IMR-90 (cell line): Measurements from ENCODE around the gene CRYBB2. TPM values are rescaled to one million over a fixed set of nuclear protein-coding genes. Genes with fewer than 3 reads are reported as not detected.

Experiments used
- ATAC-seq: fragments of 200-7000 bp; cut with Tn5 transposase; 2 replicates; pipeline ENCODE4 v1.9.1; 2020; ENCODE audit warnings: low read depth, mild to moderate bottlenecking, moderate library complexity
- BruUV-seq: library from RNA; stranded (reverse); fragments of 400-500 nt; replicated peaks from 2 replicates; lab custom pipeline; 2021; lab: Mats Ljungman, UMichigan
- CTCF ChIA-PET: fragments of 300-600 bp; formaldehyde crosslinking; extraction: SDS; loops from one replicate; lab custom pipeline; 2021; ENCODE audit warnings: antibody characterized with exemption; lab: Yijun Ruan, JAX
- POLR2A ChIA-PET: fragments of 300-600 bp; sonication (Branson Sonifier 250); formaldehyde crosslinking; loops from one replicate; lab custom pipeline; 2022; ENCODE audit warnings: antibody characterized with exemption; ENCODE audit not compliant: unreplicated experiment; lab: Charles Lee
- DNase-seq: peaks from one replicate; pipeline ENCODE4 v3.0.0; 2013
- H2AFZ ChIP-seq: replicated peaks from 2 replicates; pipeline ENCODE3; 2013; ENCODE audit warnings: low read length, mild to moderate bottlenecking; ENCODE audit not compliant: poor library complexity
- H2AK5ac ChIP-seq: 2 replicates; pipeline ENCODE4 v1.6.1; 2013; ENCODE audit warnings: low read depth, low read length, inconsistent platforms
- H2AK9ac ChIP-seq: replicated peaks from 2 replicates; pipeline ENCODE3; 2013; ENCODE audit warnings: mild to moderate bottlenecking, low read depth, low read length, moderate library complexity; ENCODE audit not compliant: poor library complexity
- H2BK120ac ChIP-seq: 2 replicates; pipeline ENCODE4 v1.6.1; 2013; ENCODE audit warnings: low read depth, low read length, inconsistent platforms
- H2BK15ac ChIP-seq: 3 replicates; pipeline ENCODE4 v1.6.1; 2013; ENCODE audit warnings: low read depth, low read length, inconsistent platforms
- H2BK20ac ChIP-seq: 2 replicates; pipeline ENCODE4 v1.6.1; 2013; ENCODE audit warnings: low read depth, mild to moderate bottlenecking, inconsistent platforms, low read length, moderate library complexity
- H2BK5ac ChIP-seq: 2 replicates; pipeline ENCODE4 v1.6.1; 2013; ENCODE audit warnings: mild to moderate bottlenecking, low read depth, low read length, inconsistent platforms; ENCODE audit not compliant: poor library complexity, severe bottlenecking
- H3K14ac ChIP-seq: replicated peaks from 2 replicates; pipeline ENCODE4 v1.6.1; 2013; ENCODE audit warnings: low read depth, low read length, inconsistent platforms
- H3K18ac ChIP-seq: 2 replicates; pipeline ENCODE4 v1.6.1; 2013; ENCODE audit warnings: low read depth, low read length, control low read depth
- H3K23ac ChIP-seq: 2 replicates; pipeline ENCODE4 v1.6.1; 2013; ENCODE audit warnings: low read depth, low read length, inconsistent platforms
- H3K27ac ChIP-seq: 2 replicates; pipeline ENCODE4 v1.5.1; 2013; ENCODE audit warnings: mild to moderate bottlenecking, control low read depth, low read length; ENCODE audit not compliant: insufficient read depth
- H3K27me3 ChIP-seq: 2 replicates; pipeline ENCODE4 v1.6.1; 2013; ENCODE audit warnings: low read length; ENCODE audit not compliant: control insufficient read depth, insufficient read depth
- H3K36me3 ChIP-seq: 2 replicates; pipeline ENCODE4 v1.6.1; 2013; ENCODE audit warnings: low read length, mixed read lengths; ENCODE audit not compliant: control insufficient read depth, insufficient read depth
- H3K4ac ChIP-seq: 2 replicates; pipeline ENCODE4 v1.6.1; 2013; ENCODE audit warnings: low read depth, low read length, inconsistent platforms
- H3K4me1 ChIP-seq: 2 replicates; pipeline ENCODE4 v1.6.1; 2013; ENCODE audit warnings: low read length, mixed read lengths; ENCODE audit not compliant: control insufficient read depth, insufficient read depth
- H3K4me2 ChIP-seq: 2 replicates; pipeline ENCODE4 v1.6.1; 2013; ENCODE audit warnings: low read depth, mild to moderate bottlenecking, control low read depth, low read length, moderate library complexity
- H3K4me3 ChIP-seq: 2 replicates; pipeline ENCODE4 v1.5.1; 2013; ENCODE audit warnings: low read depth, mild to moderate bottlenecking, control low read depth, low read length, moderate library complexity; ENCODE audit not compliant: insufficient read depth
- H3K56ac ChIP-seq: 2 replicates; pipeline ENCODE4 v1.6.1; 2013; ENCODE audit warnings: low read length, inconsistent platforms; ENCODE audit not compliant: insufficient read depth; ENCODE audit errors: extremely low read depth
- H3K79me1 ChIP-seq, 2 experiments: 2 replicates each; pipeline ENCODE4 v1.6.1; 2013; ENCODE audit warnings: low read length in 2 of 2, inconsistent platforms in 1 of 2, low read depth in 1 of 2
- H3K9ac ChIP-seq: 2 replicates; pipeline ENCODE4 v1.6.1; 2013; ENCODE audit warnings: low read depth, low read length, control low read depth
- H3K9me1 ChIP-seq: 2 replicates; pipeline ENCODE4 v1.6.1; 2013; ENCODE audit warnings: low read length, inconsistent platforms; ENCODE audit not compliant: insufficient read depth
- H3K9me3 ChIP-seq: 2 replicates; pipeline ENCODE4 v1.6.1; 2013; ENCODE audit warnings: low read length; ENCODE audit not compliant: control insufficient read depth, insufficient read depth
- H4K20me1 ChIP-seq: 2 replicates; pipeline ENCODE4 v1.6.1; 2013; ENCODE audit warnings: low read length, inconsistent platforms; ENCODE audit not compliant: insufficient read depth
- H4K5ac ChIP-seq: 2 replicates; pipeline ENCODE4 v1.6.1; 2013; ENCODE audit warnings: mild to moderate bottlenecking, low read depth, low read length, control low read depth
- H4K8ac ChIP-seq, 2 experiments: 2 replicates each; pipeline ENCODE4 v1.6.1; 2013; ENCODE audit warnings: low read depth in 2 of 2, low read length in 2 of 2, control low read depth in 1 of 2, inconsistent platforms in 1 of 2
- H4K91ac ChIP-seq: 2 replicates; pipeline ENCODE4 v1.6.1; 2013; ENCODE audit warnings: low read depth, low read length, inconsistent platforms; ENCODE audit not compliant: insufficient read depth
- CHD1 ChIP-seq: IDR thresholded peaks from 2 replicates; pipeline ENCODE4 v1.6.1; 2012; ENCODE audit warnings: low read depth, low read length, improper control_type of control experiment
- CTCF ChIP-seq: conservative IDR thresholded peaks from 2 replicates; pipeline ENCODE4 v1.5.1; 2012; ENCODE audit warnings: mild to moderate bottlenecking, low read depth, low read length, improper control_type of control experiment
- ELK1 ChIP-seq: fragments of 150-350 bp; IDR thresholded peaks from 2 replicates; pipeline ENCODE4 v1.6.1; 2016; ENCODE audit warnings: low read depth, mild to moderate bottlenecking, low read length, moderate library complexity, borderline replicate concordance
- FOS ChIP-seq: fragments of 150-350 bp; IDR thresholded peaks from 2 replicates; pipeline ENCODE4 v1.6.1; 2016; ENCODE audit warnings: low read depth, low read length
- MAFK ChIP-seq: IDR thresholded peaks from 2 replicates; pipeline ENCODE4 v1.6.1; 2012; ENCODE audit warnings: low read depth, low read length, improper control_type of control experiment
- MXI1 ChIP-seq: IDR thresholded peaks from 2 replicates; pipeline ENCODE4 v1.6.1; 2012; ENCODE audit warnings: low read depth, mild to moderate bottlenecking, low read length, moderate library complexity, borderline replicate concordance
- NFE2L2 ChIP-seq: fragments of 150-350 bp; IDR thresholded peaks from 2 replicates; pipeline ENCODE4 v1.6.1; 2016; ENCODE audit warnings: low read depth, mild to moderate bottlenecking, low read length
- POLR2A ChIP-seq: IDR thresholded peaks from 2 replicates; pipeline ENCODE4 v1.6.1; 2012; ENCODE audit warnings: mild to moderate bottlenecking, low read depth, low read length
- RAD21 ChIP-seq: IDR thresholded peaks from 2 replicates; pipeline ENCODE4 v1.6.1; 2012; ENCODE audit warnings: low read length, improper control_type of control experiment
- RCOR1 ChIP-seq: IDR thresholded peaks from 2 replicates; pipeline ENCODE4 v1.6.1; 2012; ENCODE audit warnings: mild to moderate bottlenecking, low read length, improper control_type of control experiment; ENCODE audit not compliant: insufficient replicate concordance
- RFX5 ChIP-seq: IDR thresholded peaks from 2 replicates; pipeline ENCODE4 v1.8.0; 2012; ENCODE audit warnings: low read depth, mild to moderate bottlenecking, low read length, moderate library complexity
- SMC3 ChIP-seq: fragments of 150-350 bp; IDR thresholded peaks from 2 replicates; pipeline ENCODE4 v1.6.1; 2016; ENCODE audit warnings: low read depth, mild to moderate bottlenecking, antibody characterized with exemption, low read length, moderate library complexity
- USF2 ChIP-seq: fragments of 150-350 bp; IDR thresholded peaks from 2 replicates; pipeline ENCODE4 v1.6.1; 2017; ENCODE audit warnings: mild to moderate bottlenecking, antibody characterized with exemption, low read length, low read depth
- WGBS, 2 experiments: methylation state at CpG; one replicate each; pipeline versions ENCODE4 v1.1.5 to v1.1.7; 2013; ENCODE audit warnings: missing lambda C conversion rate in 2 of 2; ENCODE audit not compliant: insufficient read length in 1 of 2; ENCODE audit errors: extremely low coverage in 2 of 2; 5-methylcytosine and 5-hydroxymethylcytosine counted together
- dilution Hi-C: fragments of 300-500 bp; cut with HindIII; formaldehyde crosslinking; loops from one replicate; pipeline ENCODE4 v1.14.3; 2018; ENCODE audit warnings: low sequenced_read_pairs; ENCODE audit not compliant: unreplicated experiment
- in situ Hi-C: fragments of 300-500 bp; cut with MboI; formaldehyde crosslinking; loops from 3 replicates; pipeline ENCODE4 v1.14.3; 2019; ENCODE audit warnings: low sequenced_read_pairs, inconsistent platforms, mixed read lengths
- intact Hi-C: fragments of 100-400 bp; cut with micrococcal nuclease; formaldehyde crosslinking; loops from 2 replicates; pipeline ENCODE4 v1.10.0; 2022
- polyA plus RNA-seq, 3 experiments: library from polyadenylated mRNA; depleted of rRNA; stranded (reverse); fragments of >200 nt; gene quantifications; 2 replicates each; pipeline ENCODE4 v1.2.3, GENCODE V29; 2012; ENCODE audit warnings: low replicate concordance in 1 of 3
- total RNA-seq: library from RNA; depleted of rRNA; stranded (reverse); fragments of >200 nt; gene quantifications from 2 replicates; pipeline ENCODE4 v1.2.3, GENCODE V29; 2012

The CRYBB2 gene
- total and polyA plus RNA-seq, 2 of the 4 experiments (the other 2 are of a cell fraction): not detected

- Histone ChIP-seq H2AK5ac (no peak overlapping the region), H2AFZ (no peak overlapping the region), H3K4me2 (no peak overlapping the region), H3K4ac (no peak overlapping the region), H3K27me3 (no peaks in the 10 kb centered on the region), H3K27ac (no peak overlapping the region), H2BK120ac (no peak overlapping the region), H2BK5ac (no peak overlapping the region), H3K14ac (no peak overlapping the region), H3K79me1 (no peaks in the 10 kb centered on the region), H4K20me1 (no peaks in the 10 kb centered on the region), H3K4me3 (no peak overlapping the region), H4K91ac (no peak overlapping the region), H2BK20ac (no peak overlapping the region), H4K8ac (no peak overlapping the region), H3K18ac (no peak overlapping the region), H3K36me3 (no peaks in the 10 kb centered on the region), H3K4me1 (no peaks in the 10 kb centered on the region), H3K23ac (no peak overlapping the region), H3K56ac (no peak overlapping the region), H3K9me3 (no peaks in the 10 kb centered on the region), H2BK15ac (no peak overlapping the region), H3K9ac (no peak overlapping the region), H4K5ac (no peak overlapping the region), H2AK9ac (no peak overlapping the region), H3K9me1 (no peaks in the 10 kb centered on the region)
- dilution Hi-C loops (no loop called here), intact Hi-C loops (no loop called here), in situ Hi-C loops (no loop called here)
- ATAC-seq: no peak
- TF ChIP-seq MAFK: no peak
- TF ChIP-seq RAD21: no peak
- TF ChIP-seq POLR2A: no peak
- no peak for TF ChIP-seq CTCF
- no peak for TF ChIP-seq CHD1
- TF ChIP-seq RCOR1: no peak
- no peak for TF ChIP-seq MXI1
- TF ChIP-seq FOS: no peak
- no peak for TF ChIP-seq SMC3
- TF ChIP-seq ELK1: no peak
- TF ChIP-seq RFX5: no peak
- TF ChIP-seq USF2: no peak
- TF ChIP-seq NFE2L2: no peak
- no peak for DNase-seq
- 0% methylated on average over 1 of the region's 3 CpGs; no CpG with 5 or more reads in 1 of the 2 experiments for WGBS, 2 experiments
- POLR2A ChIA-PET: no interaction called here
- CTCF ChIA-PET: no interaction called here
- no TSS peak for BruUV-seq
Measured at GRCh38 chr22:25186140-25186539, 33.3 kb upstream of the CRYBB2 start.
